ENCODE measurements around the gene KIF21B. TPM values are rescaled to one million over a fixed set of nuclear protein-coding genes. Genes with fewer than 3 reads are reported as not detected.

Gene KIF21B
- total and polyA plus RNA-seq, 9 of the 15 experiments (the other 6 are each of a cell fraction or from before 2014, with no cell fraction given), result 0.46 to 13.4 (median 5.9) TPM

DNA sequence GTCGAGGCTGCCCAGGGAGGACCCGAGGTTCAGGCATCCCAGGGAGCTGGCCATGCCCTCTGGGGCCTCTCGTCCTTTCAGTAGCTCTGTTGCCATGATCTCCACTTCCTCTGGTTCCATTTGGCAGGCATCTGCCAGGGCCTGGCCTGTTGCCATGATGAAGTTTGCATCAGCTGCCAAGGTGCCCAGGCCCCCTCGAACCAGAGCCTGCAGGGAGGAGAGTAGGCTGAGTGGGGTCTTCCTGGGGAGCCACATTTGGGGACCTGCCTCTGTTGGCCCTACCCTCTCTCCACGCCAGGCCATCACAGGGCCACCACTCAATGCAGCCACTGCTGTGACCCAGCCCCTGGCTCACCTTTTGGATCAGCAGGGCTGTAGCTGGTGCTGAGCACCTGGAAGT is 16.4 kb upstream of the KIF21B start (continued):
- TF ChIP-seq, protein P1, sequence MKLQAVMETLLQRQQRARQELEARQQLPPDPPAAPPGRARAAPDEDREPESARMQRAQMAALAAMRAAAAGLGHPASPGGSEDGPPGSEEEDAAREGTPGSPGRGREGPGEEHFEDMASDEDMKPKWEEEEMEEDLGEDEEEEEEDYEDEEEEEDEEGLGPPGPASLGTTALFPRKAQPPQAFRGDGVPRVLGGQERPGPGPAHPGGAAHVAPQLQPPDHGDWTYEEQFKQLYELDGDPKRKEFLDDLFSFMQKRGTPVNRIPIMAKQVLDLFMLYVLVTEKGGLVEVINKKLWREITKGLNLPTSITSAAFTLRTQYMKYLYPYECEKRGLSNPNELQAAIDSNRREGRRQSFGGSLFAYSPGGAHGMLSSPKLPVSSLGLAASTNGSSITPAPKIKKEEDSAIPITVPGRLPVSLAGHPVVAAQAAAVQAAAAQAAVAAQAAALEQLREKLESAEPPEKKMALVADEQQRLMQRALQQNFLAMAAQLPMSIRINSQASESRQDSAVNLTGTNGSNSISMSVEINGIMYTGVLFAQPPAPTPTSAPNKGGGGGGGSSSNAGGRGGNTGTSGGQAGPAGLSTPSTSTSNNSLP (IDR thresholded peaks at IDR 0.05; ENCODE audit: borderline replicate concordance, low read depth, low read length), result no peak
- TF ChIP-seq FOXP1 (CRISPR knock-in tag; IDR thresholded peaks at IDR 0.05), result no peak
- no peak for TF ChIP-seq POU5F1 (IDR thresholded peaks at IDR 0.05; ENCODE audit: borderline replicate concordance, low read depth, low read length, partially characterized antibody)
- no peak for TF ChIP-seq ZNF184 (CRISPR knock-in tag; IDR thresholded peaks at IDR 0.05)
- no peak for TF ChIP-seq FOXK2 (conservative IDR thresholded peaks at IDR 0.05 in 1 of 2, IDR thresholded peaks at IDR 0.05 in 1 of 2; ENCODE audit: low read depth in 2 of 2)
- TF ChIP-seq, protein P2, sequence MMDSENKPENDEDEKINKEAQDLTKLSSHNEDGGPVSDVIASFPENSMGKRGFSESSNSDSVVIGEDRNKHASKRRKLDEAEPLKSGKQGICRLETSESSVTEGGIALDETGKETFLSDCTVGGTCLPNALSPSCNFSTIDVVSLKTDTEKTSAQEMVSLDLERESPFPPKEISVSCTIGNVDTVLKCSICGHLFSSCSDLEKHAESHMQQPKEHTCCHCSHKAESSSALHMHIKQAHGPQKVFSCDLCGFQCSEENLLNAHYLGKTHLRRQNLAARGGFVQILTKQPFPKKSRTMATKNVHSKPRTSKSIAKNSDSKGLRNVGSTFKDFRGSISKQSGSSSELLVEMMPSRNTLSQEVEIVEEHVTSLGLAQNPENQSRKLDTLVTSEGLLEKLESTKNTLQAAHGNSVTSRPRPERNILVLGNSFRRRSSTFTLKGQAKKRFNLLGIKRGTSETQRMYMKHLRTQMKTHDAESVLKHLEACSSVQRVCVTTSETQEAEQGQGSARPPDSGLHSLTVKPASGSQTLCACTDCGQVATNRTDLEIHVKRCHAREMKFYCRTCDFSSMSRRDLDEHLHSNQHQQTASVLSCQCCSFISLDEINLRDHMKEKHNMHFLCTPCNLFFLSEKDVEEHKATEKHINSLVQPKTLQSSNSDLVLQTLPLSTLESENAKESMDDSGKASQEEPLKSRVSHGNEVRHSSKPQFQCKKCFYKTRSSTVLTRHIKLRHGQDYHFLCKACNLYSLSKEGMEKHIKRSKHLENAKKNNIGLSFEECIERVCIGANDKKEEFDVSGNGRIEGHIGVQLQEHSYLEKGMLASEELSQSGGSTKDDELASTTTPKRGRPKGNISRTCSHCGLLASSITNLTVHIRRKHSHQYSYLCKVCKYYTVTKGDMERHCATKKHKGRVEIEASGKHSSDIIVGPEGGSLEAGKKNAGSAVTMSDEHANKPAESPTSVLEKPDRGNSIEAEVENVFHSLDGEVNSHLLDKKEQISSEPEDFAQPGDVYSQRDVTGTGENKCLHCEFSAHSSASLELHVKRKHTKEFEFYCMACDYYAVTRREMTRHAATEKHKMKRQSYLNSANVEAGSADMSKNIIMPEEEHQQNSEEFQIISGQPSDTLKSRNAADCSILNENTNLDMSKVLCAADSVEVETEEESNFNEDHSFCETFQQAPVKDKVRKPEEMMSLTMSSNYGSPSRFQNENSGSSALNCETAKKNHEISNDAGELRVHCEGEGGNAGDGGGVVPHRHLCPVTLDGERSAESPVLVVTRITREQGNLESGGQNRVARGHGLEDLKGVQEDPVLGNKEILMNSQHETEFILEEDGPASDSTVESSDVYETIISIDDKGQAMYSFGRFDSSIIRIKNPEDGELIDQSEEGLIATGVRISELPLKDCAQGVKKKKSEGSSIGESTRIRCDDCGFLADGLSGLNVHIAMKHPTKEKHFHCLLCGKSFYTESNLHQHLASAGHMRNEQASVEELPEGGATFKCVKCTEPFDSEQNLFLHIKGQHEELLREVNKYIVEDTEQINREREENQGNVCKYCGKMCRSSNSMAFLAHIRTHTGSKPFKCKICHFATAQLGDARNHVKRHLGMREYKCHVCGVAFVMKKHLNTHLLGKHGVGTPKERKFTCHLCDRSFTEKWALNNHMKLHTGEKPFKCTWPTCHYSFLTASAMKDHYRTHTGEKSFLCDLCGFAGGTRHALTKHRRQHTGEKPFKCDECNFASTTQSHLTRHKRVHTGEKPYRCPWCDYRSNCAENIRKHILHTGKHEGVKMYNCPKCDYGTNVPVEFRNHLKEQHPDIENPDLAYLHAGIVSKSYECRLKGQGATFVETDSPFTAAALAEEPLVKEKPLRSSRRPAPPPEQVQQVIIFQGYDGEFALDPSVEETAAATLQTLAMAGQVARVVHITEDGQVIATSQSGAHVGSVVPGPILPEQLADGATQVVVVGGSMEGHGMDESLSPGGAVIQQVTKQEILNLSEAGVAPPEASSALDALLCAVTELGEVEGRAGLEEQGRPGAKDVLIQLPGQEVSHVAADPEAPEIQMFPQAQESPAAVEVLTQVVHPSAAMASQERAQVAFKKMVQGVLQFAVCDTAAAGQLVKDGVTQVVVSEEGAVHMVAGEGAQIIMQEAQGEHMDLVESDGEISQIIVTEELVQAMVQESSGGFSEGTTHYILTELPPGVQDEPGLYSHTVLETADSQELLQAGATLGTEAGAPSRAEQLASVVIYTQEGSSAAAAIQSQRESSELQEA (IDR thresholded peaks at IDR 0.05; ENCODE audit: low read depth), result no peak
- TF ChIP-seq, protein P3, sequence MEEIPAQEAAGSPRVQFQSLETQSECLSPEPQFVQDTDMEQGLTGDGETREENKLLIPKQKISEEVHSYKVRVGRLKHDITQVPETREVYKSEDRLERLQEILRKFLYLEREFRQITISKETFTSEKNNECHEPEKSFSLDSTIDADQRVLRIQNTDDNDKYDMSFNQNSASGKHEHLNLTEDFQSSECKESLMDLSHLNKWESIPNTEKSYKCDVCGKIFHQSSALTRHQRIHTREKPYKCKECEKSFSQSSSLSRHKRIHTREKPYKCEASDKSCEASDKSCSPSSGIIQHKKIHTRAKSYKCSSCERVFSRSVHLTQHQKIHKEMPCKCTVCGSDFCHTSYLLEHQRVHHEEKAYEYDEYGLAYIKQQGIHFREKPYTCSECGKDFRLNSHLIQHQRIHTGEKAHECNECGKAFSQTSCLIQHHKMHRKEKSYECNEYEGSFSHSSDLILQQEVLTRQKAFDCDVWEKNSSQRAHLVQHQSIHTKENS (CRISPR knock-in tag; IDR thresholded peaks at IDR 0.05), result no peak
- TF ChIP-seq DMBX1 (CRISPR knock-in tag; IDR thresholded peaks at IDR 0.05; ENCODE audit: borderline replicate concordance), result no peak
